Neural crest cell (in vitro differentiated cells): ENCODE results near the gene PRTN3. TPM values are rescaled to one million over a fixed set of nuclear protein-coding genes. Genes with fewer than 3 reads are reported as not detected.

ENCODE experiments used
- DNase-seq: peaks from one replicate; pipeline ENCODE4 v3.0.0; 2021; ENCODE audit warnings: low read depth, mixed read lengths, low spot score
- H3K27ac Mint-ChIP-seq: one replicate; pipeline ENCODE4 v1.8.0; 2021; ENCODE audit warnings: mild to moderate bottlenecking, mixed read lengths; ENCODE audit not compliant: unreplicated experiment
- H3K27me3 Mint-ChIP-seq: 2 replicates; pipeline ENCODE4 v1.8.0; 2021; ENCODE audit warnings: low read depth, mild to moderate bottlenecking, mixed read lengths
- H3K36me3 Mint-ChIP-seq: 2 replicates; pipeline ENCODE4 v1.8.0; 2021; ENCODE audit warnings: low read depth, mild to moderate bottlenecking, mixed read lengths
- H3K4me1 Mint-ChIP-seq: 2 replicates; pipeline ENCODE4 v1.8.0; 2021; ENCODE audit warnings: mixed read lengths
- H3K4me3 Mint-ChIP-seq: one replicate; pipeline ENCODE4 v1.8.0; 2021; ENCODE audit warnings: mild to moderate bottlenecking, mixed read lengths
- H3K9me3 Mint-ChIP-seq: 2 replicates; pipeline ENCODE4 v1.8.0; 2021; ENCODE audit warnings: mixed read lengths
- CTCF ChIP-seq: fragments of 200-600 bp; sonication (generic); conservative IDR thresholded peaks from 2 replicates; pipeline ENCODE4 v1.5.0; 2021; ENCODE audit warnings: antibody characterized with exemption, mild to moderate bottlenecking
- total RNA-seq: library from RNA; stranded (reverse); gene quantifications from 2 replicates; pipeline ENCODE4 v1.2.1, GENCODE V29; 2021

Gene PRTN3
- total RNA-seq, 1 donor from 2014 or later = not detected

- no peak overlapping the region for H3K27ac Mint-ChIP-seq
- DNase-seq = no peak
Observed at GRCh38 chr19:823565-824121, 17.2 kb upstream of the PRTN3 start.

GRCh38 chr19:824885-825284 lies 15.9 kb upstream of the PRTN3 start:
- H3K27me3 Mint-ChIP-seq = no peaks in the 10 kb centered on the region
- peak overlapping the region; percentile 41 for H3K4me3 Mint-ChIP-seq
- H3K27ac Mint-ChIP-seq = no peak overlapping the region
- H3K36me3 Mint-ChIP-seq = no peaks in the 10 kb centered on the region
- DNase-seq = no peak
- no peaks in the 10 kb centered on the region for H3K4me1 Mint-ChIP-seq
- no peaks in the 10 kb centered on the region for H3K9me3 Mint-ChIP-seq
- TF ChIP-seq CTCF = no peak

More at GRCh38 chr19:823565-824121, 17.2 kb upstream of the PRTN3 start:
- H3K36me3 Mint-ChIP-seq = no peaks in the 10 kb centered on the region
- H3K4me1 Mint-ChIP-seq = no peaks in the 10 kb centered on the region
- H3K27me3 Mint-ChIP-seq = no peaks in the 10 kb centered on the region
- TF ChIP-seq CTCF = no peak
- H3K4me3 Mint-ChIP-seq = peak overlapping the region; percentile 79
- no peaks in the 10 kb centered on the region for H3K9me3 Mint-ChIP-seq

GRCh38 chr19:825897-826644 lies 14.7 kb upstream of the PRTN3 start:
- no peaks in the 10 kb centered on the region for H3K36me3 Mint-ChIP-seq
- TF ChIP-seq CTCF = no peak
- H3K4me1 Mint-ChIP-seq = no peaks in the 10 kb centered on the region
- DNase-seq = no peak
- no peak overlapping the region for H3K27ac Mint-ChIP-seq
- no peak overlapping the region for H3K4me3 Mint-ChIP-seq
- H3K9me3 Mint-ChIP-seq = no peaks in the 10 kb centered on the region
- no peaks in the 10 kb centered on the region for H3K27me3 Mint-ChIP-seq

GRCh38 chr19:827314-827709 lies 13.5 kb upstream of the PRTN3 start:
- H3K36me3 Mint-ChIP-seq = no peaks in the 10 kb centered on the region
- no peak overlapping the region for H3K4me3 Mint-ChIP-seq
- H3K27me3 Mint-ChIP-seq = no peaks in the 10 kb centered on the region
- no peak for DNase-seq
- no peaks in the 10 kb centered on the region for H3K9me3 Mint-ChIP-seq
- H3K27ac Mint-ChIP-seq = no peak overlapping the region
- H3K4me1 Mint-ChIP-seq = no peaks in the 10 kb centered on the region
- no peak for TF ChIP-seq CTCF

- DNase-seq = no peak
Observed at GRCh38 chr19:827710-828321, 13.0 kb upstream of the PRTN3 start, which contains the start of gene AZU1. Gene AZU1 (plus strand): TSS chr19:827837. CDS start chr19:827847, 10 bp downstream.

More at GRCh38 chr19:827710-828321, 13.0 kb upstream of the PRTN3 start, which contains the start of gene AZU1:
- Mint-ChIP-seq H3K4me3 (no peak within 1 kb of the TSS), H3K9me3 (no peaks in the 10 kb centered on the region), H3K27me3 (no peaks in the 10 kb centered on the region), H3K27ac (no peak within 1 kb of the TSS), H3K36me3 (no peaks in the 10 kb centered on the region), H3K4me1 (no peaks in the 10 kb centered on the region)
- no peak for TF ChIP-seq CTCF
